GM11168 (cell line): ENCODE data around the gene MSRB1.
"Not testable (repeated sequence)": the region's sequence is repeated elsewhere in the genome, so short reads cannot be mapped to it uniquely, and the experiment has no call there.

ENCODE experiments used
- in situ Hi-C: fragments of 300-500 bp; cut with MboI; formaldehyde crosslinking; loops from one replicate; pipeline ENCODE4 v1.12.0; 2022; ENCODE audit warnings: low sequenced_read_pairs; ENCODE audit not compliant: unreplicated experiment

Gene MSRB1

DNA sequence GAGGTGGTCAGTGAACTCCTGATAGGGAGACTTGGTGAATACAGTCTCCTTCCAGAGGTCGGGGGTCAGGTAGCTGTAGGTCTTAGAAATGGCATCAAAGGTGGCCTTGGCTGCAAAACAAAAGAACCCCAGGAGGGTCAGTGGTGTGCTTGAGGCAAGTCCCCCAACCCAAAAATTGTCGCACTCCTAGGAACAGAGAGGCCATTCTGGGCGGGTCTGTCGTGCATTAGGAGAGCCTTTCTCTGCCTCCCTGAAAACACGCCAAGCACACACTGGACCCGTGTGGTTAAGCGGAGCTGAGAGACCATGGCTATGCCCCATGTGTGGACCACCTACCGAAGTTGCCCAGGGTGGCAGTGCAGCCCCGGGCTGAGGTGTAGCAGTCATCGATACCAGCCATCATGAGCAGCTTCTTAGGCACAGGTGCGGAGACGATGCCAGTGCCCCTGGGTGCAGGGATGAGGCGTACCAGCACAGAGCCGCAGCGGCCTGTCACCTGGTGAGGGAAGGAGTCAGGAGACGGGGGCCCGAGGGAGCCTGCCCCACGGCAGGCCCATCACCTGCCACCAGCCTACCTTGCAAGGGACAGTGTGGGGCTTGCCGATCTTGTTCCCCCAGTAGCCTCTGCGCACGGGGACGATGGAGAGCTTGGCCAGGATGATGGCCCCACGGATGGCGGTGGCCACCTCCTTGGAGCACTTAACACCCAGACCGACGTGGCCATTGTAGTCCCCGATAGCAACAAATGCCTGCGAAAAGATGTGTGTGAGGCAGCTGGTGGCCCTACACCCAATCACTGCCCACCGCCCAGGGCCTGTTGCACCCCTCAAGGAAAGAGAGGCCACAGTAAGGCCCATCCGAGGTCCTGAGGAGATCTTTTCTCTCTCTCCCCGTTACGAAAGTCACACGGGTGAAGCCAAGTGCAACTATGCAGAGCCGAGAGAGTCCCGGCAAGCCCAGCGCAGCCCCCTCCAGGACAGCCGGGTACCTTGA is 19.5 kb upstream of the MSRB1 start:
- in situ Hi-C loops: not testable (repeated sequence)

DNA sequence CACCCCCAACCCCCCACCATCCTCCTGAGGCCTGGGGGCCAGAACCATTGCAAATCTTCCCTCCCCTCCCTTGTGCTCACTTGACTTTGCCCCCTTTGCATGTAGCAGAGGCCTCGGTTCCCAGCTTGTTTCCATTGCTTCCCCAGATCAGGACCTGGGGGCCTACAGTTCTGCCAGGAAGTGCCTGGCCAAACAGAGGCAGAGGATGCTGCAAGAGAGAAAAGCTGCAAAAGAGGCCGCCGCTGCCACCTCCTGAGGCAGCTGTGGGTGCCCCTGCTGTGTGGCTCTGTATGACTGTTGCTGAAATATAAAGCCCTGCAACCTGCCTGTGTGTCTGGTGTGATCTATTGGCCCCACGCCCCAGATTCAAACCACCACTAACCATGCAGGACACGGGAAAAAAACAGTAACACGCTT is 18.7 kb upstream of the MSRB1 start:
- in situ Hi-C loops: no loop called here

DNA sequence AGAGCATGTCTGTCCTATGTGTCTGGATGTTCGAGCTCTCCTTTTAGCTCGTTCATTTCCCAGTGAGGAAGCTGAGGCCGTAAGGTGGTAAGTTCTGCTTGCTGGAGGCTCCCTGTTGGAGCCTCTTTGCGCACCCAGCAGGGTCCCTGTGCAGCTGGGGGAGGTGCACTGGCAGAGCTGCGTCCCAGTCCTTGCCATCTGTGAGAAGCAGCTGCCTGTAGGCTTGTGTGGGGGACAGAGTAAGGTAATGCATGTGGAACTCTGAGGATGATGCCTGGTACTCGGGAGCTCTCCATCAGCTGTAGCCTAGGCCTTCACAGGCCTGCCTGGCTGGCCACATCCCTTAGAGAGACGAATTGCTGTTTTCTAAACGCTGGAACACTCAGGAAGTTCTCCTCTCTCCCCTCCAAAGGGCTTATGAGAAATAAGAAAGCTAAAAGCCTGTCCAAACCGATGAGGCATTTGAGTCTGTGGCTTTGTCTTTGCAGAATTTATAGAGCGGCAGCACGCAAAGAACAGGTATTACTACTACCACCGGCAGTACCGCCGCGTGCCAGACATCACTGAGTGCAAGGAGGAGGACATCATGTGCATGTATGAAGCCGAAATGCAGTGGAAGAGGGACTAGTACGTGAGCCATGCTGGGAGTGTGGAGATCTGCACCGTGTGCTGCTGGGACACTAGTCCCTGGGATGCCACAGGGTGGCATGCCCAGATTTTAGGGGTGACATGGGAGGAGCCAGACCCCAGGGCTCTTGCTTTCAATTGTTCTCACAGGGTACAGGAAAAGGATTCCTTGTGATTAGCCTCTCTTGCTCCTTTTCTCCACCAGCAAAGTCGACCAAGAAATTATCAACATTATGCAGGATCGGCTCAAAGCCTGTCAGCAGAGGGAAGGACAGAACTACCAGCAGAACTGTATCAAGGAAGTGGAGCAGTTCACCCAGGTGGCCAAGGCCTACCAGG is 17.9 kb upstream of the MSRB1 start:
- in situ Hi-C loops: no loop called here

DNA sequence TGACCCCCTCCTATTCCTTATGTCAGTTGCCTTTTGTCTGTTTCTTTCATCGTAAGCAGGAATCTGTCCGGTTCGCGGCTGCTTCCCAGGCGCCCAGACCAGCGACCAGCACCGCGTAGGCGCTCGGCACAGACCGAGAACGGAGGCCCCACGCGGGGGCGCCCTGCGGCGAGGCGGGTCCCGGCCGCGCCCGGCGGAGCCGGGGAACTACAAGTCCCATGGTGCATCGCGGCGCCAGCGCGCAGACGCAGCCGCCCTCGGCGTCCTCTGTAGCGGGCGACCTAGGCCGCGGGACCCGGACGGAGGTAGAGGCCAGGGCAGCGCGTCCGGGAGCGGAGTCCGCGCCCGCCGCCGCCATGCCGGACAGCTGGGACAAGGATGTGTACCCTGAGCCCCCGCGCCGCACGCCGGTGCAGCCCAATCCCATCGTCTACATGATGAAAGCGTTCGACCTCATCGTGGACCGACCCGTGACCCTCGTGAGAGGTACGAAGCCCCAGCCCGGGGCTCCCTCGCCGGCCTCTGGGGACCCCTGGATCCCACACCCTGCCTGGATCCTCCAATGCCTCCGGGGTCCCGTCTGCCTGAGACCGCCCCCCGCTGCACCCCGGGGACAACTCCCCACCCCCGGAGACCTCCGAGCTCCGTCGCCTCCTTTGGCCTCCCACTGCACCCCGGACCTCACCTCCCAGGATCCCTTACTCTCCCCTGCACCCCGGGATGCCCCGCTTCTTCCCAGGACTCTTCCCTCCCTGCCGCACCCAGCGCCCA is 16.5 kb upstream of the MSRB1 start, which contains the start of gene NDUFB10:
Gene NDUFB10 (plus strand): TSS at position 270 of the 771 bp plus-strand sequence. CDS start 87 bp downstream, at position 357.
- in situ Hi-C loops: loop anchor here (10.0 kb wide), 1 partner anchor 1615 kb away; no protein-coding TSS in a partner anchor

DNA sequence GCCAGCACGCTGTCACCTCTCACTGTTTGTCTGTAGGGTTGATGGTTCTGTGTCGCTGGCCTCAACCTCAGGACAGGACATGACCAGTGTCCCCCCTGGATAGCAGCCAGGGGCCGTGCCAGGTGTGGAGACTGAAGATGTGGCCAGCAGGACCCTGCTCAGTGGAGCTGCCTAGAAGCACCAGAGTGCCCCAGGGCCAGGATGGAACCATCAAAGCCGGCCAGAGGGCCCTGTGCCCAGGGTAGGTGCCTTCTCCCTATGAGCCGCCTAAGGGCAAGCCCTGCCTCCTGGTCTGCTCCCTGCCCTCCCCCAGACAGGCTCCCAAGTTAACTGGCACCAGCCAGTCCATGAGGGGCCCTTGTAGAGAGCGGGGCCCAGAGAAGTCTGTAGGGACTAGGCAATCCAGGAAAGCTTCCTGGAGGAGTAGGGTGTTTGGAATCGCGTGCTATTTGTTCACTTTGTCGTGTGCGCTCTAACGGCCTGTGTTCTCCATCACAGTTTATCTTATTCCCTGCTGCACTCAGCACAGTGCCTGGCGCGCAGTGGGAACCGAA is 15.8 kb upstream of the MSRB1 start:
- in situ Hi-C loops: loop anchor here (10.0 kb wide), 1 partner anchor 1614 kb away; no protein-coding TSS in a partner anchor

DNA sequence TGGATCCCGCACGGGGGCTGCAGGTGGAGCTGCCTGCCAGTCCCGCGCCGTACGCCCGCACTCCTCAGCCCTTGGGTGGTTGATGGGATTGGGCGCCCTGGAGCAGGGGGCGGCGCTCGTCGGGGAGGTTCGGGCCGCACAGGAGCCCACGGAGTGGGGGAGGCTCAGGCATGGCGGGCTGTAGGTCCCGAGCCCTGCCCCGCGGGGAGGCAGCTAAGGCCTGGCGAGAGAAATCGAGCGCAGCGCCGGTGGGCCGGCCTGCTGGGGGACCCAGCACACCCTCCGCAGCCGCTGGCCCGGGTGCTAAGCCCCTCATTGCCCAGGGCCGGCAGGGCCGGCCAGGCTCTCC is 15.1 kb upstream of the MSRB1 start:
- in situ Hi-C loops: loop anchor here (10.0 kb wide), 1 partner anchor 1613 kb away; no protein-coding TSS in a partner anchor

DNA sequence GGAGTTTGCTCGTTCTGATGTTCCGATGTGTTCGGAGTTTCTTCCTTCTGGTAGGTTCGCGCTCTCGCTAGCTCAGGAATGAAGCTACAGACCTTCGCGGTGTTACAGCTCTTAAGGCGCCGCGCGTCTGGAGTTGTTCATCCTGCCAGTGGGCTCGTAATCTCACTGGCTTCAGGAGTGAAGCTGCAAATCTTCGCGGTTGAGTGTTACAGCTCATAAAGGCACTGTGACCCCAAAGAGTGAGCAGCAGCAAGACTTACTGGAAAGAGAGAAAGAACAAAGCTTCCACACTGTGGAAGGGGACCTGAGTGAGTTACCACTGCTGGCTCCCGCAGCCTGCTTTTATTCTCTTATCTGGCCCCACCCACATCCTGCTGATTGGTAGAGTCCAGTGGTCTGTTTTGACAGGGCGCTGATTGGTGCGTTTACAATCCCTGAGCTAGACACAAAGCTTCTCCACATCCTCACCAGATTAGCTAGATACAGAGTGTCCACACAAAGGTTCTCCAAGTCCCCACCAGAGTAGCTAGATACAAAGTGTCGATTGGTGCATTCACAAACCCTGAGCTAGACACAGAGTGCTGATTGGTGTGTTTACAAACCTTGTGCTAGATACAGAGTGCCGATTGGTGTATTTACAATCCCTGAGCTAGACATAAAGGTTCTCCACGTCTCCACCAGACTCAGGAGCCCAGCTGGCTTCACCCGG is 14.6 kb upstream of the MSRB1 start:
- in situ Hi-C loops: loop anchor here (10.0 kb wide), 1 partner anchor 1613 kb away; no protein-coding TSS in a partner anchor

DNA sequence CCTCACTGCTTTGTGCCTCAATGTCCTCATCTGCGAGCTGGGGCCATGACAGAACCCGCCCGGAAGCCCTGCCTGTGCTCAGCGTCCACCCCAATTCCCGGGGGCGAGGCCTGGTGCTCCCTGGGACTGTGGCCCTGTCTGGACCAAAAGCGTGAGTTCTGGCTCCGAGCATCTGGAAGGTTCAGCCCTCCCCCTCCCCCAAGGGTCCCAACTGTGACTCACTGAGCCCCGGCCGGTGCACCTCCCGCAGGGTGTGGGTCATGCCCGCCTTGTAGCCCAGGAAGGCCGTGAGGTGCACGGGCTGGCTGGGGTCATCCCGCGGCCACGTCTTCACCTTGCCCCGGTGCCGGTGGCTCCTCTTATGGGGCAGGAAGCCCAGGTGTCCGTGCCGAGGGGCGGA is 10.7 kb upstream of the MSRB1 start:
- in situ Hi-C loops: loop anchor here (10.0 kb wide), 1 partner anchor 1609 kb away; no protein-coding TSS in a partner anchor

DNA sequence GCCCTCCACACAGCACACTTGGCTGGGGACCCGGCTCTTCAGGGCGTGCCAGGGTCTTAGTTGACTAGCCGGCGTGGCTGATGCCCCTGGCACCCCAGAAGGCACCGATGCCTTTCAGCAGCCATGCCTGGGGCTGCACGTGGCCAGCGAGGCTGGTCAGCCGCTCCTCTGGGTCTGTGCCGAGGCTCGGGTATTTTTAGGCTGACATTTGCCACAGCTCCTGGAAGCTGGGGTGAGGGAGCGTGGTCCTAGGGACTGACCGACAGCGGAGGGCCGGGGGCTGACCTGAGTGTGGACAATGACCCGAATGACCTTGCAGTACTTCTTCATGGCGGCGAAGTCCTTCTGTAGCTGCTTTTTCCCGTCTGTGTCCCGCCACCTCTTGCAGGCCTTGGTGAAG is 7.6 kb upstream of the MSRB1 start:
- in situ Hi-C loops: loop anchor here (10.0 kb wide), 1 partner anchor 1606 kb away; no protein-coding TSS in a partner anchor

DNA sequence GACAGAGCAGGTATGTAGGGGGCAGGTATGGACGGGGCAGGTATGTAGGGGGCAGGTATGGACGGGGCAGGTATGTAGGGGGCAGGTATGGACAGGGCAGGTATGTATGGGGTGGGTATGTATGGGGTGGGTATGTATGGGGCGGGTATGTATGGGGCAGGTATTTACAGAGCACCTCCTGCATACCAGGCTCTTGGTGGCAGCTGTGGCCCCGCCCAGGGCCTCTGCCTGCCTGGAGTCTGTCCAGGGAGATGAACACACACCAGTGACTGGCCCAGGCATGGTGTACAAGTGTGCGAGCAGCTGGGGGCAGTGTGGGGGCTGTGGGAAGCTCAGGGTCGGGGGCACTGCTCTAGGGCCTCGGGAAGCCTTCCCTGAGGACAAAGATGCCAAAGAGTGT is 7.0 kb upstream of the MSRB1 start:
- in situ Hi-C loops: loop anchor here (10.0 kb wide), 1 partner anchor 1605 kb away; no protein-coding TSS in a partner anchor

DNA sequence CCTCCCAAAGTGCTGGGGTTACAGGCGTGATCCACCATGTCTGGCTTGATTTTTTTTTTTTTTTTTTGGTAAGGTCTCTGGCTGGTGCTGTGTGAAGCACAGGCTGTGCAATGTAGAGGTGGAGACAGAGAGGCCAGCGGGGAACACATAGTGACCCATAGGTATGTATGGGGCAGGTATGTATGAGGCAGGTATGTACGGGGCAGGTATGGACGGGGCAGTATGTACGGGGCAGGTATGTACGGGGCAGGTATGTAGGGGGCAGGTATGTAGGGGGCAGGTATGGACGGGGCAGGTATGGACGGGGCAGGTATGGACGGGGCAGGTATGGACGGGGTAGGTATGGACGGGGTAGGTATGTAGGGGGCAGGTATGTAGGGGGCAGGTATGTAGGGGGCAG is 6.5 kb upstream of the MSRB1 start:
- in situ Hi-C loops: no loop called here

DNA sequence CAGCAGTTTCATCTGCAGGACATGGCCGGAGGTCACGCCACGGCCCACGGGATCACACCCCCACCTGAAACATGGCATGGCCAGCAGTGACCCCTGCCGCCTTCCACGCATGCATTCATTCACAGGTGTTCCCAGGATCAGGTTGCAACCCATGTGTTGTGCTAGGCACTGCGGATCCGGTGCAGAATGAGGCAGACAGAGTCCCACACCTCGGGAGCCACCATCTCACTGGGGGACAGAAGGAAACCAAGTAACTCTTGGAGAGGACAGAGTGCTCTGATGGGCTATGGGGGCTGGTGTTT is 4.3 kb upstream of the MSRB1 start:
- in situ Hi-C loops: no loop called here

DNA sequence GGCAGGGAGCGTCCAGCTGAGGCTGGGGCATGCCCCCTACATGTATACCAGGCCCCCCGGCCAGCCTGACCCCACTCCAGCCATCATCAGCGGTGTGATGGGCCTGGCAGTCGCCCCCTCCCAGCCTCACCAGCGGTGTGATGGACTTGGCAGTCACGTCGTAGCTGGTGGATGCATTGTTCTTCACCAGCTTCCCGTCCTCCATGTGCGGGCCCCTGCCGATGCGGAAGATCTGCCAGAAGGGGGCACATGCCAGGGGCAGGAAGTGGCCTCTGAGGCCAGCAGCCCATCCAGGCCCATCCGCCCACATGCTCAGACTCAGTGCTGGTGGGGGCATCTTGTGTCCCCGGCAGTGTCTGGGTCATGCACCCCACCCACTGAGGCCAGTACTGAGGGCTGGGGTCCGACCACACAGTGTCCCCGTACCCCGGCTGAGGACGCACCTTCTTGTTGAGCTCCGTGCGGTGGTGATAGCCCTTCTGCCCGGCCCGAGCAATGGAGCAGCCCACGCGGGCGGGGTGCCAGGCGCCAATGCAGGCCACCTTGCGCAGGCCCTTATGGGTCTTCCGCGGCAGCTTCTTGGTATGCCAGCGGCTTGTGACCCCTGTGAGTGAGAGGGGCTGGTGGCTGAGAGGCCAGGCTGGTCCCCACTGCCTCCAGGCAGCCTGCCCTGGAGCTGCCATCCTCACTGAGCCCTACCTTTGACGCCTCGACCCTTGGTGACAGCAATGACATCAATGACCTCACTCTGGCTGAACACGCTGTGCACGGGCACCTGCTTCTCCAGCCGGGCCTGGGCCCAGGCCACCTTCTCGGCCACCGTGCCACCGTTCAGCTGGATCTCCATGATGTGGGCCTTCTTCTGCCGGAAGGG is 3.7 kb upstream of the MSRB1 start:
- in situ Hi-C loops: no loop called here

DNA sequence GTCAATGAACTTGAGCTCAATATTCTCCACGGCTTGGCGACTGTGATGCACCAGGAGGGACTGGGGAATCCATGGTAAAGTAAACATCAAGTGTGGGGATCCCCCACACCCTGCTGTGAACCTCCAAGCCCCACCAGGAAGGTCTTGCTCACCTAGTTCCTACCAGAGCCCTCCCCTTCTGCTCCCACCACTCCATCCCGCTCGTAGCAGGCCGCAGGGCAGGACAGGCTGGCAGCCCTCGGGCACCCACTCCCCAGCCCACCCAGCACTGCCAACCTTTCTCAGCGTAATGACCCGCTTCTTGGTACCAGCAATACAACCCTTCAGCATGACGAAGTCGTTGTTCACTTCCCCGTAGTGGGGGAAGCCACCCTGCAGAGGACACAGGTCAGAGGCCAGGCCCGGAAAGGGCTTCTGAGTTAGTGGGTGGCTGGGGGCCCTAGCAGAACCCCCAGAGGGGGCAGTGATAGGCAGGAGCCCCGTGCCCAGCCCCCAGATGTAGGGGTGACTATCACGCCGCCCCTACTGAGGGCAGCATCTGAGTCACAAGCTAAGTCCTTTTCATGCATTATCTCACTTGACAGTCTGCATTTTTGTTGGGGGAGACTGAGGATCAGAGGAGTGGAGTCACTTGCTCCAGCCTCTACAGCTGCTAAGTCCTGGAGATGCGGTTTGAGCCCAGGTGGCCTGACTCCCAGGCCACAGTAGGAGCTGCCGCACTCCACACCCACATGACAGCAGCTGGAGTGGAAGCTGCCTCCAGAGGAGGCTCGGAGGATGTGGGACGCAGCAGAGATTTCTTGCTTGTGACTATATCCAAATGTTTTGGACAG is 2.8 kb upstream of the MSRB1 start:
- in situ Hi-C loops: no loop called here

DNA sequence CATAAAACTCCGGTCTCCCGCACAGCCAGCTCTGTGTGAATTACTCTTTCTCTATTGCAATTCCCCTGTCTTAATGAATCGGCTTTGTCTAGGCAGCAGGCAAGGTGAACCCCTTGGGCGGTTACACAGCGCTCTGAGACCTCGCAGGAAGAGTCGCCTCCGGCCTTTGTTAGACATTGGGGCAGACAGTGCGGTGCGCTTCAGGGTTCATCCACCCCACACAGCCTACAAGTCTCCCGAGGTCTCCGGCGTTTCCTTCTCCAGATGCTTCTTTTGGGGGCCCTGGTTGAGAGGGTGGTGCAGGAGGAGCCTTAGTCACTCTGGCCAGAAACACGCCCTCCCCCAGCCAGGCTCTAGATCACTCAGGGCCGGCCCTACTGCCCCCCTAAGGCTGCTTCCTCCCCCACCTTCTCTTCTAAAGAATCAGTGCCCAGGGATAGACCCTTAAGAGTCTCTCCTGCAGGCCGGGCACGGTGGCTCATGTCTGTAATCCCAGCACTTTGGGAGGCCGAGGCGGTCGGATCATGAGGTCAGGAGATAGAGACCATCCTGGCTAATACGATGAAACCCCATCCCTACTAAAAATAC is 1.7 kb upstream of the MSRB1 start:
- in situ Hi-C loops: no loop called here

DNA sequence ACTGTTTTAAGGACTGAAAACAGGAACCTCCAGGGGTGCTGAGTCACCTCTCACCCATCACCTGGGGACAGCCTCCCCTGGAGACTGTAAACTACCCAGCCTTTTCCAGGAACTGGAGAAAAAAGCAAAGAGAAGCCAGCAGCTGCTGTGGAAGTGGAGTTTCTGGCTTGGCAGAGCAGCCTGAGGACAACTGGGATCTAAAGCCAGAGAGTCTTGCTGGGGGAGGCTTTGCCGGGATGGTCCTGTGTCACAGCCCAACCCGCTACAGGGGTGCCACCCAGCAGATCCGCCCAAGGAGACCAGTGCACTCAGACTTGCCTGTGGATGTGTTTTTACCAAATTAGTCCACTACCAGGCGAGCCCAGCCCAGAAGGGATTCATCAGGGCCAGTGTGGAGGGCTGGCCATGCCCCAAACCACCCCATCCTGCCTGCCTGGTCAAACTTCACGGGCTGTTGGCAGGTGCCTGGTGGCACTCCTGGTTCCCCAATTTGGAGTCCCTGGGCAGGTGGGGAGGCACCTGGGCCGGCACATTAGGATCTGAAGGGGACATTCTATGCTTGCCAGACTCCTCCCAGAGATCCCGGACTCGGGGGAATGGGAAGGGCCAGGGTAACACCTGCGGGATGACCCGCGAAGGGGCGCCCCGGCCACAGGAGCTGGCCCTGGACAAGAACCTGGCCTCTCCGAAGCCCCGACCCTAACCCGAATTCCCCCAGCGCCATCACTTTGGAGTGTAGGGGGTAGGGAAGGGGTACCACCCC is 771 bp downstream of the MSRB1 start:
- in situ Hi-C loops: no loop called here
